ENCODE results near the gene TARBP1. TPM values are rescaled to one million over a fixed set of nuclear protein-coding genes. Genes with fewer than 3 reads are reported as not detected.

Gene TARBP1
- total and polyA plus RNA-seq, 4 donors, result 11.2 to 48.7 (median 29.9) TPM

- TF ChIP-seq, protein P1, sequence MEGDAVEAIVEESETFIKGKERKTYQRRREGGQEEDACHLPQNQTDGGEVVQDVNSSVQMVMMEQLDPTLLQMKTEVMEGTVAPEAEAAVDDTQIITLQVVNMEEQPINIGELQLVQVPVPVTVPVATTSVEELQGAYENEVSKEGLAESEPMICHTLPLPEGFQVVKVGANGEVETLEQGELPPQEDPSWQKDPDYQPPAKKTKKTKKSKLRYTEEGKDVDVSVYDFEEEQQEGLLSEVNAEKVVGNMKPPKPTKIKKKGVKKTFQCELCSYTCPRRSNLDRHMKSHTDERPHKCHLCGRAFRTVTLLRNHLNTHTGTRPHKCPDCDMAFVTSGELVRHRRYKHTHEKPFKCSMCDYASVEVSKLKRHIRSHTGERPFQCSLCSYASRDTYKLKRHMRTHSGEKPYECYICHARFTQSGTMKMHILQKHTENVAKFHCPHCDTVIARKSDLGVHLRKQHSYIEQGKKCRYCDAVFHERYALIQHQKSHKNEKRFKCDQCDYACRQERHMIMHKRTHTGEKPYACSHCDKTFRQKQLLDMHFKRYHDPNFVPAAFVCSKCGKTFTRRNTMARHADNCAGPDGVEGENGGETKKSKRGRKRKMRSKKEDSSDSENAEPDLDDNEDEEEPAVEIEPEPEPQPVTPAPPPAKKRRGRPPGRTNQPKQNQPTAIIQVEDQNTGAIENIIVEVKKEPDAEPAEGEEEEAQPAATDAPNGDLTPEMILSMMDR (IDR thresholded peaks at IDR 0.05; ENCODE audit: control extremely low read depth, extremely low read depth), result no peak
- H3K9me3 ChIP-seq (ENCODE audit: control insufficient read depth in 4 of 4, insufficient read depth in 3 of 4, low read length in 3 of 4), result no peaks in the 10 kb centered on the region
- no peak overlapping the region for H3K4me3 ChIP-seq
- no peak overlapping the region for H3K27ac ChIP-seq (ENCODE audit: low read depth in 1 of 2, low read length in 1 of 2)
- H3K27me3 ChIP-seq (ENCODE audit: control insufficient read depth in 3 of 3, insufficient read depth in 3 of 3, low read length in 2 of 3), result no peaks in the 10 kb centered on the region
- ATAC-seq (ENCODE audit: insufficient read depth, low FRiP score) (no peak), DNase-seq (no peak)
- peaks cover 0 to 3% (median 0%) of the 10 kb centered on the region in 5 donors for H3K4me1 ChIP-seq (ENCODE audit: control insufficient read depth in 5 of 5, insufficient read depth in 5 of 5, low read length in 5 of 5)
- H3K36me3 ChIP-seq (ENCODE audit: control insufficient read depth in 4 of 4, insufficient read depth in 4 of 4, low read length in 4 of 4), result peaks cover 5 to 15% (median 6%) of the 10 kb centered on the region in 4 donors
- H3K9ac ChIP-seq (ENCODE audit: insufficient read depth in 1 of 2, low read length in 2 of 2), result no peak overlapping the region
These were observed 9.6 kb downstream of the TARBP1 start for GRCh38 chr1:234469376-234469775.

- H3K27me3 ChIP-seq (ENCODE audit: control insufficient read depth in 3 of 3, insufficient read depth in 3 of 3, low read length in 2 of 3), result no peaks in the 10 kb centered on the region
- H3K9ac ChIP-seq (ENCODE audit: insufficient read depth in 1 of 2, low read length in 2 of 2), result no peak overlapping the region
- DNase-seq, result no peak
- TF ChIP-seq, protein P1 (IDR thresholded peaks at IDR 0.05; ENCODE audit: control extremely low read depth, extremely low read depth), result no peak
- H3K27ac ChIP-seq (ENCODE audit: low read depth in 1 of 2, low read length in 1 of 2), result no peak overlapping the region
- peaks cover 5 to 15% (median 6%) of the 10 kb centered on the region in 4 donors for H3K36me3 ChIP-seq (ENCODE audit: control insufficient read depth in 4 of 4, insufficient read depth in 4 of 4, low read length in 4 of 4)
- no peak for ATAC-seq (ENCODE audit: insufficient read depth, low FRiP score)
- WGBS, 2 donors, result 94 to 97% methylated on average over 1 of the region's 1 CpG
- H3K4me1 ChIP-seq (ENCODE audit: control insufficient read depth in 5 of 5, insufficient read depth in 5 of 5, low read length in 5 of 5), result peaks cover 0 to 3% (median 0%) of the 10 kb centered on the region in 5 donors
- H3K9me3 ChIP-seq (ENCODE audit: control insufficient read depth in 4 of 4, insufficient read depth in 3 of 4, low read length in 3 of 4), result no peaks in the 10 kb centered on the region
- H3K4me3 ChIP-seq, result no peak overlapping the region
These were observed 10.4 kb downstream of the TARBP1 start for GRCh38 chr1:234468580-234468979.

DNA sequence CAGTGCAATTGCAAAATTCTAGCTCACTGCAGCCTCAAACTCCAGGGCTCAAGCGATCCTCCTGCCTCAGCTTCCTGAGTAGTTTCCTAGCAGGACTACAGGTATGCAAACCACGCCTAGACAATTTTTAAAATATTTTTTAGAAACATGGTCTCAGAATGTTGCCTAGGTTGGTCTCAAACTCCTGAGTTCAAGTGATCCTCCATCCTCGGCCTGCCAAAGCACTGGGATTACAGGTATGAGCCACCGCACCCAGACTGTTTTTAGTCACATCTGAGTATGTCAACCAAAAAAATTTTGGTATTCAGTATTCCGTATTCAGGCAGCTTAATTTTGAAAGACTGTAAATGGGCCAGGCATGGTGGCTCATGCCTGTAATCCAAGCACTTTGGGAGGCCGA lies 11.2 kb downstream of the TARBP1 start:
- TF ChIP-seq, protein P1 (IDR thresholded peaks at IDR 0.05; ENCODE audit: control extremely low read depth, extremely low read depth), result no peak
- Histone ChIP-seq H3K27ac (ENCODE audit: low read depth in 1 of 2, low read length in 1 of 2) (no peak overlapping the region), H3K27me3 (ENCODE audit: control insufficient read depth in 3 of 3, insufficient read depth in 3 of 3, low read length in 2 of 3) (no peaks in the 10 kb centered on the region), H3K4me3 (no peak overlapping the region), H3K36me3 (ENCODE audit: control insufficient read depth in 4 of 4, insufficient read depth in 4 of 4, low read length in 4 of 4) (peaks cover 5 to 16% (median 6%) of the 10 kb centered on the region in 4 donors), H3K9ac (ENCODE audit: insufficient read depth in 1 of 2, low read length in 2 of 2) (no peak overlapping the region), H3K4me1 (ENCODE audit: control insufficient read depth in 5 of 5, insufficient read depth in 5 of 5, low read length in 5 of 5) (no peaks in the 10 kb centered on the region), H3K9me3 (ENCODE audit: control insufficient read depth in 4 of 4, insufficient read depth in 3 of 4, low read length in 3 of 4) (no peaks in the 10 kb centered on the region)
- DNase-seq (no peak), ATAC-seq (ENCODE audit: insufficient read depth, low FRiP score) (no peak)
- WGBS, 2 donors, result 77 to 88% methylated on average over 6 of the region's 6 CpGs

DNA sequence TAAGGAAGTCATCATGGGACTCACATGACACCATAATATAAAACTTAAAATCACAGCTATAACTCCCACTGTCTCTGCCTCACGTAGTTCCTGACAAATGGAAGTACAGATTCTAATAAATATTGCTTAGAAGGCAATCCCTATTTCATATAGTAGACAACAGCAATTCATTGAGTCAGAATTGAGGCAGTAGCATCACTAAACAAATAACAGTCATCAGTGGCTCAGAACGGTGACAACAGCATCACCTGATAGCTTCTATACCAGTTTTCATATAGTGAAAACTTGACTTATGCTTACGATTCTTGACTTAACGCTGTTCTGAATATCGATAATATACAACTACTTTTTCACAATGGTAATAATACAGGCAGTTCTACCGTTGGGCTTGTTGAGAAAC lies 12.0 kb downstream of the TARBP1 start:
- Histone ChIP-seq H3K27me3 (ENCODE audit: control insufficient read depth in 3 of 3, insufficient read depth in 3 of 3, low read length in 2 of 3) (no peaks in the 10 kb centered on the region), H3K9ac (ENCODE audit: insufficient read depth in 1 of 2, low read length in 2 of 2) (no peak overlapping the region), H3K4me3 (no peak overlapping the region), H3K36me3 (ENCODE audit: control insufficient read depth in 4 of 4, insufficient read depth in 4 of 4, low read length in 4 of 4) (peaks cover 5 to 18% (median 8%) of the 10 kb centered on the region in 4 donors), H3K27ac (ENCODE audit: low read depth in 1 of 2, low read length in 1 of 2) (no peak overlapping the region), H3K9me3 (ENCODE audit: control insufficient read depth in 4 of 4, insufficient read depth in 3 of 4, low read length in 3 of 4) (no peaks in the 10 kb centered on the region), H3K4me1 (ENCODE audit: control insufficient read depth in 5 of 5, insufficient read depth in 5 of 5, low read length in 5 of 5) (no peaks in the 10 kb centered on the region)
- DNase-seq (no peak), ATAC-seq (ENCODE audit: insufficient read depth, low FRiP score) (no peak)
- WGBS, 2 donors, result 96 to 98% methylated on average over 6 of the region's 6 CpGs
- TF ChIP-seq, protein P1 (IDR thresholded peaks at IDR 0.05; ENCODE audit: control extremely low read depth, extremely low read depth), result no peak
